Right ventricle myocardium inferior (tissue), 1 donor: ENCODE measurements around the gene ARHGAP29. TPM values are rescaled to one million over a fixed set of nuclear protein-coding genes. Genes with fewer than 3 reads are reported as not detected.
A peak's percentile ranks its signal among the peaks of the same experiment; 100 is the strongest.
"Not testable (repeated sequence)": the region's sequence is repeated elsewhere in the genome, so short reads cannot be mapped to it uniquely, and the experiment has no call there.

Experiments used
- ATAC-seq: fragments of 200-7000 bp; cut with Tn5 transposase; one replicate; pipeline ENCODE4 v1.9.1; 2020; ENCODE audit warnings: mild to moderate bottlenecking, moderate library complexity
- DNase-seq: peaks from one replicate; pipeline ENCODE4 v3.0.0; 2021; ENCODE audit errors: missing footprints
- intact Hi-C: fragments of 100-400 bp; cut with DNase I; formaldehyde crosslinking; loops from one replicate; pipeline ENCODE4 v1.11.0; 2022
- total RNA-seq: library from RNA; stranded (reverse); fragmentation: NEBNext Ultra II Directional; extraction: Animal tissue kit (Norgen Biotek cat#: 25700); gene quantifications from one replicate; pipeline ENCODE4 v1.2.1, GENCODE V29; 2021
- donor health status: DM: no; HTN: yes; CAD: no; lungs with severe emphysema.

The ARHGAP29 gene
- total RNA-seq, 1 donor from 2014 or later = 27.5 TPM

DNA sequence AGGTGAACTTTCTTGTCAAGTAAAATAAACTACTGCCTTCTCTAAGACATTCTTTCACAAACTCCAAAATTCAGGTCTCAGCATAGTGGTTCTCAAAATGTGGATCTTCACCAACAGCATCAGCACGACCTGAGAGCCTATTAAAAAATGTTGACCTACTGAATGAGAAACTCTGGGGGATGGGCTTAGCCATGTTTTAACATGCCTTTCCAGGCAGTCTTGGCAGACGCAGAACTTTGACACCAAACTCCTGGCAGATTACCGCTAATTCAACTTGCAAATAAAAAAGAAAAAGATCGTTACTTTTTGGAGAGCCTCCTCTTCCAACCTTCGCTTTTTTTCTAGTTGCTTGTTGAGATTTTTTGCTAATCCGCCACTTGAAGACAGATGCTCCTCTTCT lies 35.1 kb downstream of the ARHGAP29 start:
- ATAC-seq = no peak
- intact Hi-C loops = no loop called here
- DNase-seq = no peak

- DNase-seq (no peak), ATAC-seq (no peak)
- intact Hi-C loops = no loop called here
These were observed 38.0 kb downstream of the ARHGAP29 start for GRCh38 chr1:94199398-94199797.

DNA sequence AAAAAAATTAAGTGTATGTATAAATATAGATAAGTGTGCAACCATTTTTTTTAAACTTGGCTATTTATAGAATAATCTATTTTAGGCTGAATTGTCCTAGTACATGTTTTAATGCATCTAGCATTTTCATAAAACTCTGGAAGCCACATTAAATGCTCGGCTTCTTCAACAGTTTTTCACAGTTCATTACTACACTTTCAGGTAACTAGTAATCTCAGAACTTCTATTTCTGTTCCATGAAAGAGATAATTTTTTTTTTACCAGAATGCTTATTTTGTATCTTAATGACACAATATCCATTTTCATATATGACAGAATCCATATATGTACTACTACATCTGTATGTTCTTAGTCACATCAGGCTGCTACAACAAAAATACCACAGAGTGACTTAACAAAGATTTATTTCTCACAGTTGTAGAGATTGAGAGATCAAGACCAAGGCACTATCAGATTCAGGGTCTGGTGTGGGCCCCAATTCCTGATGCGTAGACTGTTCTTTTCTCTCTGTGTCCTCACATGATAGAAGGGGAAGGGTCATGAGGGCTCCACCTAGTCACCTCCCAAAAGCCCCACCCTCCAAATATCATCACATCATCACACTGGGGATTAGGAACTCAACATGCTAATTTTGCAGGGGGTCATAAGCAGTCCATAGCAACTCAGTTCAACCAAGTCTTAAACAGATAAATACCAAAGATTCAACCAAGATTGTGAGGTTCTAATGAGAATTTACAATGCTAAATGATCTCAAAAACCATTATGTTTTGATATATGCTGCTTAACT lies 43.1 kb downstream of the ARHGAP29 start:
- DNase-seq (no peak), ATAC-seq (no peak)
- intact Hi-C loops = loop anchor here (5.0 kb wide), 1 partner anchor 38 kb away; no protein-coding TSS in a partner anchor

DNA sequence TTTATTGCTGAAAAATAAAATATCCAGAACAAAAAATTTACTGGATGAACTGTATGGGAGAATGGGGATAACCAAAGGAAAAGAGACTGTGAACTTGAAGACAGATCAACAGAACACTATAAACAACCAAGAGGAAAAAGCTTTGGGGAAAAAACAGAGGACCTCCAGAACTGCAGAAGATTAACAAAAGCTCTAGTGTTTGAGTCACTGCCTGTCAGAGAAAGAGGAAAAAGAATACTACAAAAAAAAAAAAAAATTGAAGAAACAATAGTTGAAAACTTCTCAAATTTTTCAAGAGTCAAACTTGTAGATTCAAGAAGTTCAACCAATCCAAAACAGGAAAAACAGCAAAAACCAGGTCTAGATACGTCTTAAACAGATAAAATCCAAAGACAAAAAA lies 44.3 kb downstream of the ARHGAP29 start:
- no peak for DNase-seq
- no peak for ATAC-seq
- intact Hi-C loops = loop anchor here (5.0 kb wide), 1 partner anchor 39 kb away; no protein-coding TSS in a partner anchor

- ATAC-seq (no peak), DNase-seq (no peak)
- intact Hi-C loops = loop anchor here (5.0 kb wide), 1 partner anchor 41 kb away; no protein-coding TSS in a partner anchor
These were observed 46.2 kb downstream of the ARHGAP29 start for GRCh38 chr1:94191216-94191615.

DNA sequence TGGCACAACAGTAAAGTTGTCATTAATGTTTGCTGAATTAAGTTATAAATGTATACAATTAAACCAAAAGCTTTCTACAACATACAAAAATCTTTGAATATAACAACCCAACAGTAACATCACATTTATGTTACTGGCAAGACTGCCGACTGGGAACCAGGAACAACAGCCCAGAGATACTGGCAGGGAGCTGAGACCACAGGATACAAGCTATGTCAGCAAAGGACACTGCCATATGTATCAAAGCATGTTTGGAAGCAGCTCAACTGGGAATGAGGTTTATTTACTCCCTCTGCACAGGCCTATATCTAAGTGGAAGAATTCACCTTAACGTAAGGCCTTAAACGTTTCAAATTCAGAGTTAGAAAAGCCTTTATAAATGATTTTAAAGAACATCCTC lies 50.4 kb downstream of the ARHGAP29 start:
- intact Hi-C loops = loop anchor here (5.0 kb wide), 1 partner anchor 125 kb away; no protein-coding TSS in a partner anchor
- DNase-seq (no peak), ATAC-seq (no peak)

GRCh38 chr1:94183197-94183815 lies 54.1 kb downstream of the ARHGAP29 start:
- DNase-seq = no peak
- intact Hi-C loops = no loop called here
- peak; percentile 66 for ATAC-seq

DNA sequence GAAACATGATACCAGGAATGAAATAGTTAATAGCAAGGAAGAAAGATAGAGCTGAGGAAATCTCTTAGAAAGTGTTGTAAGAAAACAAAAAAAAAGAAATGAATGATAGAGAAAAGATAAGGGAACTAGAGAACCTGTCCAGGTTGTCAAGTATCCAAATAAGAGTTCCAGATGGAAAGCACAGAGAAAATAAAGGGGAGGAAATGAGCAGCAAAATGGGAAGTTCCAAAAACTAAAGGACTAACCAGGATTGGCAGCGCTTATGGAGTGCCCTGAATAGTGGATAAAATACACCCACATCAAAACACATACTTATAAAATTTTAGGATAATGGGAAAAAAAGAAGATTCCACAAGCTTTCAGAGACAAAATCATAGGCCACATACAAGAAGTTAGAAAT lies 55.2 kb downstream of the ARHGAP29 start:
- intact Hi-C loops = no loop called here
- no peak for ATAC-seq
- DNase-seq = no peak

DNA sequence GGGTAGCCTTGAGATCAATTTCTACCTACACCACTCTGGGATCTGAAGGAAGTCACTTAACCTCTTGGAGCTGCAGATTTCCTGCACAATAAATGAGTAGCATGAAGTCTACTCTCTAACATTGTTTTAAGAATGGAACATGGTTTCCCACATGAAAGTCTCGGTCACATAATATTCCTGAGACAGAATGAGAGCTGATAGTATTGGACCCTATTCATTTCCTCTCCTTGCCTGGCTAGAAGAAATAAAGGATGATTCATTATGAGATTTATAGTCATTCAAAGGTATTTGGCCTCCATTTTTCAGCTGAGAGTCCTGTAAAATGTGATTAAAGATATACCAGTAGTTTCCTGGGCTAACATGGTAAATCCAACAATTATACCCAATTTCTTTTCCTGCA lies 56.7 kb downstream of the ARHGAP29 start:
- no peak for ATAC-seq
- DNase-seq = no peak
- intact Hi-C loops = no loop called here

GRCh38 chr1:94178901-94179300 lies 58.5 kb downstream of the ARHGAP29 start:
- ATAC-seq = no peak
- DNase-seq = no peak
- intact Hi-C loops = no loop called here

DNA sequence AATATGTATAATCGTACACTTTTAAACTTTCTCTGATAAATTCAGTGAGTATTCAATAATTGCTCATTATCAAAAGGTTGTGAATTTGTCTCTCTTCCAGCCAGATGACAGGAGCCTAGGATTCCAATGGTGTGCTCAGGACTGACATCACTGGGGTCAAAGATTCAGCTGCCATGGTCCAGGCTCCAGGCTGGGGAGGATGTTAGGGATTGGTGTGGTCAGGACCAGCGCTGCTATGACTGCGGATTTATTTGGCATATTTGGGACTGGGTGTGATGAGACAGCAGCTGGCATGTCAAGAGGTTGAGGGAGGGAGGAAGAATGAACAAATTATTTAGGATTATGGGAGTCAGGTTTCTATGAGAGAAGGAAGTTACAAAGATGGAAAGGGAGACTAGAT lies 68.3 kb downstream of the ARHGAP29 start:
- no peak for DNase-seq
- intact Hi-C loops = no loop called here
- ATAC-seq = no peak

DNA sequence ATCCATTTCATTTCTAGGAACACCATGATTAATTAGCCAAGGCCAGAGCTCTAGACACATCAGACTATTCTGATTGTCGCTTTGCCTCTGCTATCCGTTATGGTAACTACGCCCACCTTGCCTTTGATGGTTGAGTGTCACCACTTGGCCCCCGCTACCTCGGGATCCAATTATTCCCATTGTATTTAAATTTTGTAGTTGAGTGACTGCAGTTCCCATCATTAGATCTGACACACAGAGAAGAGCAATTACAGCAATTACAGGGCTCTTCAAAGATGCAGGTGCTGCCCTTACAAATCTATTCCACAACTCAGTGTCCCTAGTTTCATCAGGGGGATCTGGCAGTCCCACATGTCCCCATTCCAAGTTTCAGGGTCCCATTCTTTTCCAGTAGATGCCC lies 71.5 kb downstream of the ARHGAP29 start:
- DNase-seq = no peak
- no peak for ATAC-seq
- intact Hi-C loops = no loop called here

DNA sequence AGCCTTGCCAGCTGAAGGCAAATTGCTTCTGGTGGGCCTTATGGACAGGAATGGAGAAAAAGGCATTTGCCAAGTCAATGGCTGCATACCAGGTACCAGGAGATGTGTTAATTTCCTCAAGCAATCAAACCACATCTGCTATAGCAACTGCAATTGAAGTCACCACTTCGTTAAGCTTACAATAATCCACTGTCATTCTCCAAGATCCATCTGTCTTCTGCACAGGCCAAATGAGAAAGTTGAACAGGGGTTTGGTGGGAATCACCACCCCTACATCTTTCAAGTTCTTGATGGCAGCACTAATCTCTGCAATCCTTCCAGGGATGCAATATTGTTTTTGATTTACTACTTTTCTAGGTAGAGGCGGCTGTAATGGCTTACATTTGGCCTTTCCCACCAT lies 72.5 kb downstream of the ARHGAP29 start:
- intact Hi-C loops = loop anchor here (5.0 kb wide), 1 partner anchor 93 kb away; no protein-coding TSS in a partner anchor
- ATAC-seq = not testable (repeated sequence)

DNA sequence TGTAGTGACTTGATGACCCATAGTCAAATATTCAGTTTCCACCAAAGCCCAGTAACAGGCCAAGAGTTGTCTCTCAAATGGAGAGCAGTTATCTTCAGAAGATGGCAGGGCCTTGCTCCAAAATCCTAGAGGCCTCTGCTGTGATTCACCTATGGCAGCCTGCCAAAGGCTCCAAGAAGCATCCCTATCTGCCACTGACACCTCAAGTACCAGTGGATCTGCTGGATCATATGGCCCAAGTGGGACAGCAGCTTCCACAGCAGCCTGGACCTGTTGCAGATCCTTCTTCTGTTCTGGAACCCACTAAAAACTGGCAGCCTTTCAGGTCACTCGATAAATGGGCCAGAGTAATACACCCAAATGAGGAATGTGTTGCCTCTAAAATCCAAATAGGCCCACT lies 73.3 kb downstream of the ARHGAP29 start:
- DNase-seq, ATAC-seq: not testable (repeated sequence)
- intact Hi-C loops = loop anchor here (5.0 kb wide), 1 partner anchor 92 kb away; no protein-coding TSS in a partner anchor

More for the DNA sequence above, 72.5 kb downstream of the ARHGAP29 start:
- DNase-seq = not testable (repeated sequence)

GRCh38 chr1:94163249-94163648 lies 74.1 kb downstream of the ARHGAP29 start:
- intact Hi-C loops = loop anchor here (5.0 kb wide), 1 partner anchor 91 kb away; no protein-coding TSS in a partner anchor
- DNase-seq, ATAC-seq: not testable (repeated sequence)

- ATAC-seq = peak; percentile 71
- DNase-seq = no peak
- intact Hi-C loops = loop anchor here (5.0 kb wide), 1 partner anchor 89 kb away; no protein-coding TSS in a partner anchor
These were observed 76.6 kb downstream of the ARHGAP29 start for GRCh38 chr1:94160811-94161210.

GRCh38 chr1:94156096-94156625 lies 81.2 kb downstream of the ARHGAP29 start:
- intact Hi-C loops = no loop called here
- ATAC-seq (no peak), DNase-seq (no peak)

DNA sequence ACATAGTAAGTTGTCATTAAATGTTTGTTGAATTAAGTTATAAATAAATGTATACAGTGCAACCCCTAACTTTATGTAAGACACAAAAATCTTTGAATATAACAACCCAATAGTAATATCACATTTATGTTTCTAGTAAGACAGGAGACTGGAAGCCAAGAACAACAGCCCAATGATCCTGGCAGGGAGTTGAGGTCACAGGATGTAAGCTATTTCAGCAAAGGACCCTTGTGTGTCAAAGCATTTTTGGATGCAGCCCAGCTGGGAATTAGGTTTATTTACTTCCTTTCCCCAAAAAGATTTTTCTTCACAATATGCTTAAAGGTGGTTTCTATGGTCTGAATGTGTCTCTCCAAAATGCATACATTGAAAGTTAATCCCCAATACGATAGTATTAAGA lies 82.4 kb downstream of the ARHGAP29 start:
- DNase-seq (no peak), ATAC-seq (no peak)
- intact Hi-C loops = no loop called here

DNA sequence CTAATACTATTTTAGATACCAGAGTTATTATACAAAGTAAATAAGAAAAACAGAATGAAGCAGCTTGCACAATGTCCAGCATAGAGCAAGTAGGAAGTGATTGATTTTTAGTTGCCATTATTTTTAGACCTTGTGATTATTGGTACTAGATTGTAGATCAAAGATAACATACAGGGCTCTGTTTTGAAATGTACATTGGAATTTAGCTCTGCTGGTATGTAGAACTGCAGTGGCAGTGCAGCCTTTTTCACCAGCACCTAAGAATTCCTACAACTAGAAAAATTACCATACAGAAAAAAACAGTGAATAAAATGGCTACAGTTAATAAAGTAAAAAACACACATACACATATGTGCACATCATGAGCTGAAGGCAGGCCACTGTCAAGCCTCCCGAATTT lies 84.3 kb downstream of the ARHGAP29 start:
- ATAC-seq = no peak
- DNase-seq = no peak
- intact Hi-C loops = no loop called here

DNA sequence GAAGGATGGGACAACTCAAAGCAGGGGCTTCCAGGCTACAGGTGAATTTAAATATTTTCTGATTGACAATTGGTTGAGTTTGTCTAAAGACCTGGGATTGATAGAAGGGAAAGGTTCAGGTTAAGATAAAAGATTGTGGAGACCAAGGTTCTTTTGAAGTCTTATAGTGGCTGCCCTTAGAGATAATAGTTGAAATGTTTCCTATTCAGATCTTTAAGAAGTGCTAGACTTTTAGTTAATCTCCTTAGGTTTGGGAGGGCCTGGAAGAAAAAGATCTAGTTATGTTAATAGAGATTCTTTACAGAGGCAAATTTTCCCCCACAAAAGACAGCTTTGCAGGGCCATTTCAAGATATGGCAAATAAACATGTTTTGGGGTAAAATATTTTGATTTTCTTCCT lies 88.2 kb downstream of the ARHGAP29 start:
- intact Hi-C loops, ATAC-seq, DNase-seq: not testable (repeated sequence)
